GM21367 (cell line): Measurements from ENCODE around the gene WNT6.

Experiments used
- ATAC-seq: cut with Tn5 transposase; IDR thresholded peaks from one replicate; pipeline ENCODE4 v1.9.1; 2021; ENCODE audit not compliant: unreplicated experiment

Gene WNT6

GRCh38 chr2:218890369-218890768 is 30.8 kb downstream of the WNT6 start:
- no peak for ATAC-seq

GRCh38 chr2:218891275-218892135 is 31.9 kb downstream of the WNT6 start:
- no peak for ATAC-seq

GRCh38 chr2:218892693-218893348 is 33.2 kb downstream of the WNT6 start:
- peak; percentile 38 for ATAC-seq

GRCh38 chr2:218893349-218894150 is 33.9 kb downstream of the WNT6 start:
- no peak for ATAC-seq

- ATAC-seq = no peak
Observed at GRCh38 chr2:218894151-218894879, 34.7 kb downstream of the WNT6 start.

GRCh38 chr2:218894880-218895157 is 35.2 kb downstream of the WNT6 start:
- no peak for ATAC-seq

- ATAC-seq = no peak
Observed at GRCh38 chr2:218895326-218895725, 35.7 kb downstream of the WNT6 start.

- peak; percentile 6 for ATAC-seq
Observed at GRCh38 chr2:218895759-218896500, 36.3 kb downstream of the WNT6 start.

GRCh38 chr2:218896501-218897393 is 37.1 kb downstream of the WNT6 start:
- peak; percentile 51 for ATAC-seq

- ATAC-seq = no peak
Observed at GRCh38 chr2:218897394-218898108, 37.9 kb downstream of the WNT6 start.

- peak; percentile 35 for ATAC-seq
Observed at GRCh38 chr2:218898109-218898878, 38.7 kb downstream of the WNT6 start.

GRCh38 chr2:218899147-218899546 is 39.5 kb downstream of the WNT6 start:
- ATAC-seq = no peak

- ATAC-seq = no peak
Observed at GRCh38 chr2:218902427-218902826, 42.8 kb downstream of the WNT6 start.

- no peak for ATAC-seq
Observed at GRCh38 chr2:218904176-218904575, 44.6 kb downstream of the WNT6 start.

GRCh38 chr2:218908721-218909619 is 49.4 kb downstream of the WNT6 start:
- ATAC-seq = peak; percentile 91

GRCh38 chr2:218910741-218911140 is 51.1 kb downstream of the WNT6 start:
- no peak for ATAC-seq

- no peak for ATAC-seq
Observed at GRCh38 chr2:218920504-218920903, 60.9 kb downstream of the WNT6 start.
